K562 (cell line): ENCODE data around the gene ASF1B. TPM values are rescaled to one million over a fixed set of nuclear protein-coding genes. Genes with fewer than 3 reads are reported as not detected.

Experiments
- ATAC-seq: fragments of 200-7000 bp; cut with Tn5 transposase; 3 replicates; pipeline ENCODE4 v1.9.1; 2020; ENCODE audit warnings: moderate library complexity
- BruUV-seq: library from RNA; stranded (reverse); fragments of 400-500 nt; replicated peaks from 2 replicates; lab custom pipeline; 2021; lab: Mats Ljungman, UMichigan
- CTCF ChIA-PET: fragments of 300-600 bp; formaldehyde crosslinking; extraction: SDS; loops from one replicate; lab custom pipeline; 2021; ENCODE audit warnings: low intra/inter-chr PET ratio; lab: Yijun Ruan, JAX
- POLR2A ChIA-PET: fragments of 300-600, 350-650 bp; sonication (Branson Sonifier 250); formaldehyde crosslinking; extraction: SDS; loops from one replicate; lab custom pipeline; 2021; ENCODE audit warnings: antibody characterized with exemption, inconsistent platforms; lab: Yijun Ruan, JAX
- DNase-seq, 4 experiments: peaks; one replicate each; pipeline versions ENCODE4 v3.0.0 to v3.0.0-alpha.2; 2011 to 2018; ENCODE audit warnings: low spot score in 3 of 4, mixed read lengths in 3 of 4; ENCODE audit errors: extremely low read depth in 1 of 4
- FAIRE-seq: peaks from 2 replicates; lab custom pipeline; 2011; peaks lifted over from hg19 to GRCh38; lab: Jason Lieb, UNC
- H2AFZ ChIP-seq: 2 replicates; pipeline ENCODE4 v1.6.0; 2011; ENCODE audit warnings: low read depth, low read length, control low read depth, inconsistent platforms
- H3K27ac ChIP-seq: fragments of 200-600 bp; 3 replicates; pipeline ENCODE4 v1.8.0; 2011; ENCODE audit warnings: low read depth, mild to moderate bottlenecking, control low read depth, inconsistent platforms, low read length, moderate library complexity, mixed read lengths; ENCODE audit errors: extremely low read depth
- H3K27me3 ChIP-seq, 2 experiments: fragments of 300-600 bp in 1 of 2; 2 replicates in 1 of 2; 3 replicates in 1 of 2; pipeline versions ENCODE4 v1.6.0 to v1.8.0; 2011; ENCODE audit warnings: inconsistent platforms in 2 of 2, low read length in 2 of 2, mild to moderate bottlenecking in 1 of 2, mixed read lengths in 1 of 2, moderate library complexity in 1 of 2; ENCODE audit not compliant: control insufficient read depth in 2 of 2, insufficient read depth in 2 of 2
- H3K36me3 ChIP-seq: fragments of 300-600 bp; 3 replicates; pipeline ENCODE4 v1.8.0; 2011; ENCODE audit warnings: mild to moderate bottlenecking, low read length, inconsistent platforms; ENCODE audit not compliant: control insufficient read depth, insufficient read depth
- H3K4me1 ChIP-seq, 2 experiments: fragments of 200-600 bp in 1 of 2; replicated peaks in 1 of 2; 2 replicates in 1 of 2; 3 replicates in 1 of 2; pipeline versions ENCODE4 v1.5.1 to v1.8.0; 2011; ENCODE audit warnings: inconsistent platforms in 2 of 2, low read length in 2 of 2, mild to moderate bottlenecking in 1 of 2, mixed read lengths in 1 of 2, moderate library complexity in 1 of 2; ENCODE audit not compliant: control insufficient read depth in 2 of 2, insufficient read depth in 2 of 2
- H3K4me2 ChIP-seq: 2 replicates; pipeline ENCODE4 v1.6.1; 2011; ENCODE audit warnings: low read length, control low read depth, inconsistent platforms, mixed read lengths; ENCODE audit not compliant: insufficient read depth
- H3K4me3 ChIP-seq: fragments of 200-600 bp; sonication (generic), shearing (Covaris generic); 2 replicates; pipeline ENCODE4 v1.5.1; 2016; ENCODE audit warnings: control low read depth, inconsistent platforms
- H3K79me2 ChIP-seq: fragments of 200-600 bp; 3 replicates; pipeline ENCODE4 v1.8.0; 2011; ENCODE audit warnings: low read length, inconsistent platforms; ENCODE audit not compliant: control insufficient read depth, insufficient read depth
- H3K9ac ChIP-seq, 2 experiments: 2 replicates each; pipeline versions ENCODE4 v1.6.0 to v1.6.1; 2011; ENCODE audit warnings: low read depth in 2 of 2, low read length in 2 of 2, control low read depth in 1 of 2, inconsistent platforms in 1 of 2, mild to moderate bottlenecking in 1 of 2, mixed read lengths in 1 of 2; ENCODE audit not compliant: insufficient read depth in 1 of 2
- H3K9me1 ChIP-seq: one replicate; pipeline ENCODE4 v1.6.0; 2011; ENCODE audit warnings: inconsistent platforms, mild to moderate bottlenecking, low read length, moderate library complexity; ENCODE audit not compliant: control insufficient read depth, insufficient read depth
- H3K9me3 ChIP-seq: replicated peaks from 2 replicates; pipeline ENCODE4 v1.5.1; 2011; ENCODE audit warnings: low read depth, low read length, inconsistent platforms; ENCODE audit not compliant: control insufficient read depth, insufficient read depth
- H4K20me1 ChIP-seq: replicated peaks from 2 replicates; pipeline ENCODE4 v1.6.1; 2011; ENCODE audit warnings: low read length, inconsistent platforms, mixed read lengths; ENCODE audit not compliant: control insufficient read depth, insufficient read depth
- CREB1 ChIP-seq, 2 experiments: sonication (generic) in 1 of 2; formaldehyde crosslinking in 1 of 2; IDR thresholded peaks; 2 replicates each; pipeline versions ENCODE4 v1.6.1 to v1.8.0; 2012 to 2022; ENCODE audit warnings: inconsistent platforms in 1 of 2, mild to moderate bottlenecking in 1 of 2, missing genetic modification reagents in 1 of 2, moderate library complexity in 1 of 2
- EGR1 ChIP-seq: fragments of 450-650 bp; conservative IDR thresholded peaks from 2 replicates; pipeline ENCODE4 v1.6.1; 2017; ENCODE audit warnings: mild to moderate bottlenecking
- EWSR1 ChIP-seq: fragments of 450-650 bp; IDR thresholded peaks from 2 replicates; pipeline ENCODE4 v1.6.1; 2018; ENCODE audit warnings: borderline replicate concordance, mild to moderate bottlenecking, low read depth, moderate library complexity; ENCODE audit not compliant: partially characterized antibody
- HCFC1 ChIP-seq: IDR thresholded peaks from 2 replicates; pipeline ENCODE4 v1.6.1; 2012; ENCODE audit warnings: low read depth, low read length, improper control_type of control experiment
- NKRF ChIP-seq: fragments of 450-650 bp; IDR thresholded peaks from 2 replicates; pipeline ENCODE4 v1.6.1; 2016; ENCODE audit warnings: borderline replicate concordance
- SIN3A ChIP-seq, 2 experiments: fragments of 150-350 bp in 1 of 2; IDR thresholded peaks; 2 replicates each; pipeline ENCODE4 v1.6.1; 2011 to 2016; ENCODE audit warnings: borderline replicate concordance in 2 of 2, low read depth in 2 of 2, low read length in 2 of 2, mild to moderate bottlenecking in 2 of 2, moderate library complexity in 2 of 2; ENCODE audit not compliant: control insufficient read depth in 1 of 2
- TAF1 ChIP-seq: IDR thresholded peaks from 2 replicates; pipeline ENCODE4 v1.6.1; 2011; ENCODE audit warnings: mild to moderate bottlenecking, low read length, moderate library complexity; ENCODE audit not compliant: insufficient read depth, control insufficient read depth, severe bottlenecking; ENCODE audit errors: extremely low read depth
- VEZF1 ChIP-seq: fragments of 200-800 bp; sonication (Bioruptor generic); IDR thresholded peaks from 2 replicates; pipeline ENCODE4 v1.6.1; 2017; ENCODE audit warnings: missing genetic modification characterization, missing compliant biosample characterization
- ZNF282 ChIP-seq: sonication (generic); formaldehyde crosslinking; IDR thresholded peaks from 2 replicates; pipeline ENCODE4 v1.8.1; 2023; ENCODE audit warnings: missing genetic modification reagents
- ZNF740 ChIP-seq, 3 experiments: fragments of 200-800 bp in 1 of 3; sonication (Bioruptor generic) in 1 of 3; sonication (generic) in 1 of 3; formaldehyde crosslinking in 1 of 3; IDR thresholded peaks; 2 replicates each; pipeline versions ENCODE4 v1.6.1 to v1.8.0; 2016 to 2022; ENCODE audit warnings: mild to moderate bottlenecking in 2 of 3, missing compliant biosample characterization in 2 of 3, missing genetic modification characterization in 2 of 3, missing genetic modification reagents in 1 of 3
- WGBS: fragments of 100-300 bp; shearing (Covaris generic); methylation state at CpG from one replicate; pipeline ENCODE4 v1.1.6; 2016; ENCODE audit warnings: low coverage, mixed read lengths; ENCODE audit not compliant: insufficient coverage; ENCODE audit errors: missing lambda C conversion rate; 5-methylcytosine and 5-hydroxymethylcytosine counted together
- in situ Hi-C: fragments of 300-500 bp; cut with MboI; formaldehyde crosslinking; loops from 4 replicates; pipeline ENCODE4 v1.15.0; 2018; ENCODE audit warnings: inconsistent platforms, mixed read lengths
- intact Hi-C: fragments of 100-400 bp; cut with micrococcal nuclease; formaldehyde crosslinking; loops from 2 replicates; pipeline ENCODE4 v1.14.2; 2022
- polyA plus RNA-seq, 8 experiments: library from polyadenylated mRNA; depleted of rRNA in 4 of 8; stranded (reverse) in 5 of 8; unstranded in 3 of 8; fragments of >200 nt; fragmentation: Nextera tagmentation in 2 of 8; fragmentation: Illumina TruSeq in 1 of 8; extraction: Ambion mirVana in 2 of 8; extraction: Trizol in 1 of 8; gene quantifications; 2 replicates each; pipeline versions ENCODE4 v1.2.1 to v1.2.3, GENCODE V29; 2011 to 2014; ENCODE audit warnings: inconsistent platforms in 1 of 8, missing spikeins in 1 of 8
- total RNA-seq, 7 experiments: library from RNA; depleted of rRNA in 6 of 7; stranded (reverse); fragments of >200 nt in 6 of 7; fragmentation: Illumina TruSeq in 2 of 7; extraction: Trizol in 2 of 7; gene quantifications; 2 replicates each; pipeline versions ENCODE4 v1.2.1 to v1.2.3, GENCODE V29; 2011 to 2021; ENCODE audit warnings: low replicate concordance in 1 of 7

The ASF1B gene
- total and polyA plus RNA-seq, 9 of the 15 experiments (the other 6 are each of a cell fraction or from before 2014, with no cell fraction given), result 6.0 to 69.4 (median 53.3) TPM

- TF ChIP-seq CREB1 (IDR thresholded peaks at IDR 0.05) (peak; percentile 84), CREB1 (CRISPR knock-in tag; IDR thresholded peaks at IDR 0.05) (peak; percentile 88), EGR1 (peak; percentile 99), ZNF282 (CRISPR knock-in tag) (no peak), VEZF1 (peak; percentile 95)
Measured at GRCh38 chr19:14117668-14118164, 18.7 kb downstream of the ASF1B start, which contains the start of gene PRKACA (continued).

GRCh38 chr19:14116918-14117578 lies 19.3 kb downstream of the ASF1B start:
- H2AFZ ChIP-seq, result peak overlapping the region; percentile 71
- H3K4me1 ChIP-seq, result peaks cover 47 to 64% of the 10 kb centered on the region in 2 experiments; a peak in 4 of 5 replicates
- peak overlapping the region; percentile 55; the same call in 2 of the 3 replicates for H3K27ac ChIP-seq
- TF ChIP-seq VEZF1, result peak; percentile 58
- TF ChIP-seq HCFC1, result no peak
- peak; percentile 12 for TF ChIP-seq TAF1
- TF ChIP-seq NKRF, result peak; percentile 74
- TF ChIP-seq ZNF740 (CRISPR knock-in tag; IDR thresholded peaks at IDR 0.05), result peak; percentile 37; the same call in 1 of the 2 replicates
- no peak for TF ChIP-seq ZNF740 (tag; IDR thresholded peaks at IDR 0.05)
- TF ChIP-seq SIN3A (IDR thresholded peaks at IDR 0.05; ENCODE audit: borderline replicate concordance in 2 of 2, control insufficient read depth in 1 of 2, low read depth in 2 of 2, low read length in 2 of 2), result 0 out of 4 replicates have a peak, but pooled peaks have one; percentile 15 to 38
- no peak for TF ChIP-seq EWSR1

More at GRCh38 chr19:14116918-14117578, 19.3 kb downstream of the ASF1B start:
- CTCF ChIA-PET, result no interaction called here
- intact Hi-C loops, result no loop called here
- in situ Hi-C loops, result no loop called here
- DNase-seq (peak in 3 of 4 experiments; percentile 41 to 66 (median 61)), ATAC-seq (no peak), FAIRE-seq (no peak)
- BruUV-seq, result no TSS peak
- H3K9me3 ChIP-seq, result no peaks in the 10 kb centered on the region
- peaks cover 18% of the 10 kb centered on the region; the same call in 2 of the 3 replicates for H3K36me3 ChIP-seq
- 5% methylated on average over 8 of the region's 33 CpGs for WGBS
- no peaks in the 10 kb centered on the region for H4K20me1 ChIP-seq
- peak overlapping the region; percentile 95 for H3K4me2 ChIP-seq
- POLR2A ChIA-PET, result interaction anchor here (0.5 to 2.0 kb wide), 6 partner anchors 19 to 293 kb away, joined by 3 to 9 read pairs (median 3); partner anchors contain the start of gene ASF1B
- peak overlapping the region; percentile 90 for H3K4me3 ChIP-seq
- peaks cover 24% of the 10 kb centered on the region for H3K79me2 ChIP-seq
- peak overlapping the region; percentile 52 to 92 for H3K9ac ChIP-seq
- H3K9me1 ChIP-seq, result peaks cover 4% of the 10 kb centered on the region
- no peaks in the 10 kb centered on the region for H3K27me3 ChIP-seq
